22Rv1 (cell line): Measurements from ENCODE around the gene MMP12.

ENCODE experiments used
- H3K27ac ChIP-seq: fragments of 450-650 bp; 2 replicates; pipeline ENCODE4 v1.5.1; 2017
- CTCF ChIP-seq: fragments of 450-650 bp; IDR thresholded peaks from 2 replicates; pipeline ENCODE4 v1.5.1; 2017; ENCODE audit warnings: mild to moderate bottlenecking
- ZFX ChIP-seq: fragments of 450-650 bp; IDR thresholded peaks from 2 replicates; pipeline ENCODE4 v1.6.1; 2017; ENCODE audit warnings: antibody characterized with exemption, borderline replicate concordance

The MMP12 gene

GRCh38 chr11:102850973-102851745 is 23.6 kb downstream of the MMP12 start:
- no peak overlapping the region for H3K27ac ChIP-seq
- TF ChIP-seq CTCF = no peak
- no peak for TF ChIP-seq ZFX

GRCh38 chr11:102849311-102849710 is 25.5 kb downstream of the MMP12 start:
- H3K27ac ChIP-seq = no peak overlapping the region
- no peak for TF ChIP-seq CTCF
- TF ChIP-seq ZFX = no peak

GRCh38 chr11:102846292-102846691 is 28.5 kb downstream of the MMP12 start:
- TF ChIP-seq CTCF = no peak
- no peak for TF ChIP-seq ZFX
- no peak overlapping the region for H3K27ac ChIP-seq

GRCh38 chr11:102843489-102843888 is 31.3 kb downstream of the MMP12 start, which contains the start of gene MMP3:
Gene MMP3, minus strand, starts transcription at chr11:102843609. Its CDS starts 63 bp downstream, at chr11:102843546.
- H3K27ac ChIP-seq = no peak within 1 kb of the TSS
- TF ChIP-seq CTCF = no peak
- no peak for TF ChIP-seq ZFX

GRCh38 chr11:102842930-102843329 is 31.9 kb downstream of the MMP12 start:
- no peak overlapping the region for H3K27ac ChIP-seq
- TF ChIP-seq CTCF (no peak), ZFX (no peak)

- H3K27ac ChIP-seq = no peak overlapping the region
- no peak for TF ChIP-seq CTCF
- no peak for TF ChIP-seq ZFX
Observed at GRCh38 chr11:102840018-102840417, 34.8 kb downstream of the MMP12 start.

DNA sequence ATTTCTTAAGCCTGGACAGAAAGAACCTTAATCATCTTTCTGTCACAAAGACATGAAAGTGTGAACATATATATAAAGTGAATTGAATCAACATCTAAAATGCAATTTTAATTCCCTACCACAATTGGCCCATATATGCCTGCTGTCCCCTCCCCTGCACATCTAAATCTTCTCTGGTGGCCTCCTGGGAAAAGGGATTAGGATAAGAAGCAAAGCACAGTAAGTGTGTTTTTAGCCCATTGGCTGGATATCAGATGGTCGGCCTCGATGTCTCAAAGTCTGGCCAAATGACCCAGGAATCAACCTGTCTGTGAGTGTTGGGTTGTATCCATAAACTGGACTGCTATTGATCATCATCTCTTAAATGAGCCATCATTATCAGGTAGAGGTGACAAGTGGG is 37.1 kb downstream of the MMP12 start:
- TF ChIP-seq ZFX (no peak), CTCF (no peak)
- no peak overlapping the region for H3K27ac ChIP-seq
